T-helper 2 cell treated with Interferon-gamma antibody and Interleukin-4, amounts not matched to agents 5 μg/mL and 100 μg/mL, for 36 hours (primary cell): ENCODE results near the gene RAI14.

Experiments used
- DNase-seq: peaks from one replicate; pipeline ENCODE4 v3.0.0; 2021; ENCODE audit warnings: low spot score
- H3K27ac Mint-ChIP-seq: one replicate; pipeline ENCODE4 v1.8.0; 2021; ENCODE audit warnings: mild to moderate bottlenecking, mixed read lengths
- H3K27me3 Mint-ChIP-seq: one replicate; pipeline ENCODE4 v1.8.0; 2021; ENCODE audit warnings: low read depth, mixed read lengths
- H3K36me3 Mint-ChIP-seq: one replicate; pipeline ENCODE4 v1.8.0; 2021; ENCODE audit warnings: low read depth, mixed read lengths
- H3K4me1 Mint-ChIP-seq: one replicate; pipeline ENCODE4 v1.8.0; 2021; ENCODE audit warnings: low read depth, mixed read lengths
- H3K4me3 Mint-ChIP-seq: one replicate; pipeline ENCODE4 v1.8.0; 2022; ENCODE audit warnings: mild to moderate bottlenecking, moderate library complexity, mixed read lengths
- H3K9me3 Mint-ChIP-seq: one replicate; pipeline ENCODE4 v1.8.0; 2021; ENCODE audit warnings: mixed read lengths

The RAI14 gene

GRCh38 chr5:34866989-34867471 lies 210.9 kb downstream of the RAI14 start:
- no peak for DNase-seq
- no peaks in the 10 kb centered on the region for H3K27me3 Mint-ChIP-seq
- H3K36me3 Mint-ChIP-seq = no peaks in the 10 kb centered on the region
- H3K4me1 Mint-ChIP-seq = no peaks in the 10 kb centered on the region
- no peak overlapping the region for H3K4me3 Mint-ChIP-seq
- H3K27ac Mint-ChIP-seq = no peak overlapping the region
- no peaks in the 10 kb centered on the region for H3K9me3 Mint-ChIP-seq

- Mint-ChIP-seq H3K27me3 (no peaks in the 10 kb centered on the region), H3K9me3 (no peaks in the 10 kb centered on the region), H3K36me3 (no peaks in the 10 kb centered on the region), H3K27ac (no peak overlapping the region), H3K4me3 (no peak overlapping the region), H3K4me1 (no peaks in the 10 kb centered on the region)
- no peak for DNase-seq
These were observed 211.5 kb downstream of the RAI14 start for GRCh38 chr5:34867660-34868059.

- DNase-seq = no peak
- H3K36me3 Mint-ChIP-seq = no peaks in the 10 kb centered on the region
- no peaks in the 10 kb centered on the region for H3K9me3 Mint-ChIP-seq
- no peak overlapping the region for H3K4me3 Mint-ChIP-seq
- no peak overlapping the region for H3K27ac Mint-ChIP-seq
- no peaks in the 10 kb centered on the region for H3K4me1 Mint-ChIP-seq
- peaks cover 6% of the 10 kb centered on the region for H3K27me3 Mint-ChIP-seq
These were observed 212.7 kb downstream of the RAI14 start for GRCh38 chr5:34868791-34869190.

DNA sequence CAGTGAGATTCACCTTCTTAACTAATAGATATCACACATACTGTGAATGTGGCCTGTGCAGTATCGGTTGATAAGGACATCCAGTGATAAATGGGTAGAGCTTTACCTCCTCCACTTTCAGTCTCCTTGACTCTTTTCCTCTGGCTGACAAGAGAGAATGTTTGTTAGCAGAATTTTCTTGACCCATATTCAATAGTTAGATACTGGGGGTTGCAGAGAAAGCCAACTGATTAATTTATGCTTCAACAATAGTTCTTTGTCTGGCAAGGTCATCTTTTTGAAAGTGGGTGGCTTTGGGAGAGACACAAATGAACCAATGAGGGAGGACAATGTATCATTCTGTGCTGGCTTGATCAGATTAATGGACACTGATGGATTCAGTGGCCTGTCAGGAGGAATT lies 213.1 kb downstream of the RAI14 start:
- Mint-ChIP-seq H3K9me3 (no peaks in the 10 kb centered on the region), H3K4me1 (no peaks in the 10 kb centered on the region), H3K36me3 (no peaks in the 10 kb centered on the region), H3K4me3 (no peak overlapping the region), H3K27me3 (peaks cover 9% of the 10 kb centered on the region), H3K27ac (no peak overlapping the region)
- DNase-seq = no peak

GRCh38 chr5:34870382-34870781 lies 214.3 kb downstream of the RAI14 start:
- no peak for DNase-seq
- H3K36me3 Mint-ChIP-seq = no peaks in the 10 kb centered on the region
- peaks cover 10% of the 10 kb centered on the region for H3K27me3 Mint-ChIP-seq
- H3K9me3 Mint-ChIP-seq = no peaks in the 10 kb centered on the region
- H3K27ac Mint-ChIP-seq = no peak overlapping the region
- no peaks in the 10 kb centered on the region for H3K4me1 Mint-ChIP-seq
- H3K4me3 Mint-ChIP-seq = no peak overlapping the region

DNA sequence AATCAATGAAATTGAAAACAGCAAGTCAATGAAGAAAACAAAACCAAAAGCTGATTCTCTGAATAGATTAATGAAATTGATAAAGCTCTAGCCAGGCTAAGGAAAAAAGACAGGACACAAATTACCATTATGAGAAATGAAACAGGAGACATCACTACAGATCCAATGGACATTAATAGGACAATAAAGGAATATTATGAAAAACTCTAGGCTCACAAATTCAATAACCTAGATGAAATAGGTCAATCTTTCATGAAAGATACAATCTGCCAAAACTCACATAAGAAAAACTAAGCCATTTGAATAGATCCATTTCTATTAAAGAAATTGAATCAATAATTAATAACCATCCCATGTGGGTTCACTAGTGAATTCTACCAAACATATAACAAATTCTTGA lies 220.1 kb downstream of the RAI14 start:
- DNase-seq = no peak
- Mint-ChIP-seq H3K27ac (no peak overlapping the region), H3K9me3 (peaks cover 8% of the 10 kb centered on the region), H3K27me3 (peaks cover 13% of the 10 kb centered on the region), H3K36me3 (no peaks in the 10 kb centered on the region), H3K4me1 (no peaks in the 10 kb centered on the region), H3K4me3 (no peak overlapping the region)

GRCh38 chr5:34881246-34881645 lies 225.1 kb downstream of the RAI14 start:
- DNase-seq = no peak
- Mint-ChIP-seq H3K27me3 (peaks cover 7% of the 10 kb centered on the region), H3K4me3 (no peak overlapping the region), H3K36me3 (no peaks in the 10 kb centered on the region), H3K4me1 (no peaks in the 10 kb centered on the region), H3K9me3 (peaks cover 2% of the 10 kb centered on the region), H3K27ac (no peak overlapping the region)
